HG03196 (cell line): ENCODE data around the gene DUX4.
"Not testable (repeated sequence)": the region's sequence is repeated elsewhere in the genome, so short reads cannot be mapped to it uniquely, and the experiment has no call there.

Source experiments
- ATAC-seq: cut with Tn5 transposase; IDR thresholded peaks from one replicate; pipeline ENCODE4 v1.9.1; 2021; ENCODE audit not compliant: unreplicated experiment

Gene DUX4

GRCh38 chr4:190173428-190173827 lies at the start of gene DUX4:
TSS of gene DUX4 (plus strand) at chr4:190173774. CDS start at chr4:190173774, 0 bp downstream.
- not testable (repeated sequence) for ATAC-seq

GRCh38 chr4:190175436-190175835 lies 1.9 kb downstream of the DUX4 start:
- ATAC-seq, result not testable (repeated sequence)

- ATAC-seq, result not testable (repeated sequence)
Measured at GRCh38 chr4:190177727-190178605, 4.4 kb downstream of the DUX4 start.

GRCh38 chr4:190178606-190178990 lies 5.0 kb downstream of the DUX4 start:
- peak; percentile 8 for ATAC-seq

GRCh38 chr4:190179030-190179739 lies 5.6 kb downstream of the DUX4 start:
- peak; percentile 54 for ATAC-seq

- not testable (repeated sequence) for ATAC-seq
Measured at GRCh38 chr4:190179740-190180094, 6.1 kb downstream of the DUX4 start.

- not testable (repeated sequence) for ATAC-seq
Measured at GRCh38 chr4:190180947-190181346, 7.4 kb downstream of the DUX4 start.

- not testable (repeated sequence) for ATAC-seq
Measured at GRCh38 chr4:190181481-190182100, 8.0 kb downstream of the DUX4 start.

- ATAC-seq, result not testable (repeated sequence)
Measured at GRCh38 chr4:190203510-190203909, 29.9 kb downstream of the DUX4 start.
